H9 (cell line): ENCODE data around the gene WNT2. TPM values are rescaled to one million over a fixed set of nuclear protein-coding genes. Genes with fewer than 3 reads are reported as not detected.
"Not testable (repeated sequence)": the region's sequence is repeated elsewhere in the genome, so short reads cannot be mapped to it uniquely, and the experiment has no call there.

ENCODE experiments used
- DNase-seq: peaks from one replicate; pipeline ENCODE4 v3.0.0-alpha.2; 2017
- H2AFZ ChIP-seq: one replicate; pipeline ENCODE4 v1.6.1; 2013; ENCODE audit warnings: mild to moderate bottlenecking, low read length, control low read depth, moderate library complexity
- H2AK5ac ChIP-seq: 2 replicates; pipeline ENCODE4 v1.6.1; 2013; ENCODE audit warnings: low read length, control low read depth, mixed read lengths; ENCODE audit not compliant: insufficient read length
- H2BK120ac ChIP-seq: one replicate; pipeline ENCODE4 v1.6.1; 2013; ENCODE audit warnings: low read depth, mild to moderate bottlenecking, low read length, control low read depth, inconsistent platforms; ENCODE audit not compliant: poor library complexity, severe bottlenecking
- H2BK12ac ChIP-seq: 2 replicates; pipeline ENCODE4 v1.6.1; 2013; ENCODE audit warnings: low read length, control low read depth, mixed read lengths, low read depth; ENCODE audit not compliant: insufficient read length
- H2BK15ac ChIP-seq: 2 replicates; pipeline ENCODE4 v1.6.1; 2013; ENCODE audit warnings: low read depth, low read length, control low read depth
- H2BK20ac ChIP-seq: one replicate; pipeline ENCODE4 v1.6.1; 2013; ENCODE audit warnings: low read depth, mild to moderate bottlenecking, low read length, control low read depth, inconsistent platforms; ENCODE audit not compliant: poor library complexity, severe bottlenecking
- H2BK5ac ChIP-seq: 2 replicates; pipeline ENCODE4 v1.6.1; 2013; ENCODE audit warnings: low read length, control low read depth, mixed read lengths; ENCODE audit not compliant: insufficient read length
- H3K14ac ChIP-seq: 2 replicates; pipeline ENCODE4 v1.6.1; 2013; ENCODE audit warnings: low read length, control low read depth; ENCODE audit not compliant: insufficient read depth
- H3K18ac ChIP-seq: 2 replicates; pipeline ENCODE4 v1.6.1; 2013; ENCODE audit warnings: low read depth, mild to moderate bottlenecking, mixed read lengths, low read length, control low read depth; ENCODE audit not compliant: insufficient read length
- H3K23ac ChIP-seq: 2 replicates; pipeline ENCODE4 v1.6.1; 2013; ENCODE audit warnings: low read length, control low read depth, mixed read lengths, low read depth; ENCODE audit not compliant: insufficient read length
- H3K23me2 ChIP-seq: 2 replicates; pipeline ENCODE4 v1.6.1; 2013; ENCODE audit warnings: low read depth, mild to moderate bottlenecking, mixed read lengths, low read length, control low read depth; ENCODE audit not compliant: insufficient read length, poor library complexity, severe bottlenecking
- H3K27ac ChIP-seq: 2 replicates; pipeline ENCODE4 v1.5.1; 2013; ENCODE audit warnings: low read length, control low read depth, mixed read lengths, low read depth; ENCODE audit not compliant: insufficient read length
- H3K27me3 ChIP-seq: 2 replicates; pipeline ENCODE4 v1.6.1; 2013; ENCODE audit warnings: low read length, control low read depth, inconsistent platforms; ENCODE audit not compliant: insufficient read depth
- H3K4ac ChIP-seq: 2 replicates; pipeline ENCODE4 v1.6.1; 2013; ENCODE audit warnings: low read depth, mild to moderate bottlenecking, control low read depth, inconsistent platforms, low read length, moderate library complexity
- H3K4me1 ChIP-seq: 2 replicates; pipeline ENCODE4 v1.6.1; 2013; ENCODE audit warnings: low read length, control low read depth, inconsistent platforms; ENCODE audit not compliant: insufficient read depth
- H3K4me2 ChIP-seq: 2 replicates; pipeline ENCODE4 v1.6.1; 2013; ENCODE audit warnings: low read length, control low read depth, mixed read lengths; ENCODE audit not compliant: insufficient read length, insufficient read depth
- H3K56ac ChIP-seq: 2 replicates; pipeline ENCODE4 v1.6.1; 2013; ENCODE audit warnings: low read depth, mild to moderate bottlenecking, mixed read lengths, low read length, control low read depth; ENCODE audit not compliant: insufficient read length
- H3K79me1 ChIP-seq: 2 replicates; pipeline ENCODE4 v1.6.1; 2013; ENCODE audit warnings: low read depth, mild to moderate bottlenecking, moderate library complexity, low read length, control low read depth, inconsistent platforms; ENCODE audit not compliant: insufficient read depth, poor library complexity, severe bottlenecking
- H3K79me2 ChIP-seq: 2 replicates; pipeline ENCODE4 v1.6.1; 2013; ENCODE audit warnings: low read length, control low read depth, inconsistent platforms; ENCODE audit not compliant: insufficient read depth
- H3K9ac ChIP-seq: 2 replicates; pipeline ENCODE4 v1.6.1; 2013; ENCODE audit warnings: low read length, control low read depth, mixed read lengths; ENCODE audit not compliant: insufficient read length; ENCODE audit errors: extremely low read depth
- H3K9me3 ChIP-seq: one replicate; pipeline ENCODE4 v1.6.1; 2013; ENCODE audit warnings: low read depth, low read length, inconsistent platforms; ENCODE audit not compliant: control insufficient read depth
- H3T11ph ChIP-seq: one replicate; pipeline ENCODE4 v1.6.1; 2013; ENCODE audit warnings: mild to moderate bottlenecking, low read length, control low read depth, inconsistent platforms
- H4K20me1 ChIP-seq: one replicate; pipeline ENCODE4 v1.6.1; 2013; ENCODE audit not compliant: control insufficient read depth, insufficient read length, insufficient read depth
- H4K5ac ChIP-seq: 2 replicates; pipeline ENCODE4 v1.6.1; 2013; ENCODE audit warnings: low read depth, mild to moderate bottlenecking, mixed read lengths, low read length, control low read depth; ENCODE audit not compliant: insufficient read length
- H4K8ac ChIP-seq: replicated peaks from 2 replicates; pipeline ENCODE4 v1.6.1; 2013; ENCODE audit warnings: low read length, control low read depth, mixed read lengths, low read depth; ENCODE audit not compliant: insufficient read length
- H4K91ac ChIP-seq: 2 replicates; pipeline ENCODE4 v1.6.1; 2013; ENCODE audit warnings: low read depth, mild to moderate bottlenecking, moderate library complexity, mixed read lengths, low read length, control low read depth; ENCODE audit not compliant: insufficient read length
- H3K27ac Mint-ChIP-seq, 3 experiments: 2 replicates in 2 of 3; 3 replicates in 1 of 3; pipeline ENCODE4 v1.8.0; 2020 to 2021; ENCODE audit warnings: mixed read lengths in 3 of 3, mild to moderate bottlenecking in 1 of 3, moderate library complexity in 1 of 3
- H3K27me3 Mint-ChIP-seq: 2 replicates; pipeline ENCODE4 v1.8.0; 2021; ENCODE audit warnings: low read depth, mild to moderate bottlenecking, moderate library complexity, mixed read lengths
- H3K36me3 Mint-ChIP-seq, 3 experiments: 2 replicates in 2 of 3; 3 replicates in 1 of 3; pipeline ENCODE4 v1.8.0; 2020 to 2021; ENCODE audit warnings: low read depth in 3 of 3, mixed read lengths in 3 of 3; ENCODE audit not compliant: insufficient read depth in 1 of 3
- H3K4me1 Mint-ChIP-seq, 2 experiments: 2 replicates each; pipeline ENCODE4 v1.8.0; 2020; ENCODE audit warnings: mixed read lengths in 2 of 2
- H3K4me3 Mint-ChIP-seq, 2 experiments: 2 replicates in 1 of 2; 3 replicates in 1 of 2; pipeline ENCODE4 v1.8.0; 2020 to 2021; ENCODE audit warnings: mild to moderate bottlenecking in 2 of 2, mixed read lengths in 2 of 2, moderate library complexity in 1 of 2
- H3K9me3 Mint-ChIP-seq, 2 experiments: 2 replicates in 1 of 2; 3 replicates in 1 of 2; pipeline ENCODE4 v1.8.0; 2020; ENCODE audit warnings: mild to moderate bottlenecking in 2 of 2, mixed read lengths in 2 of 2, moderate library complexity in 1 of 2
- WGBS: extraction: QIAGEN DNeasy Blood & Tissue Kit; methylation state at CpG from one replicate; pipeline ENCODE4 v1.1.7; 2013; ENCODE audit warnings: missing lambda C conversion rate, low lambda C conversion rate, mixed read lengths; ENCODE audit not compliant: insufficient read length; ENCODE audit errors: extremely low coverage; 5-methylcytosine and 5-hydroxymethylcytosine counted together
- total RNA-seq: library from RNA; stranded (reverse); gene quantifications from 2 replicates; pipeline ENCODE4 v1.2.1, GENCODE V29; 2021
- TF ChIP-seq, protein P1 (sequence below): fragments of 200-600 bp; sonication (generic); conservative IDR thresholded peaks from 3 replicates; pipeline ENCODE4 v1.8.0; 2021; ENCODE audit warnings: antibody characterized with exemption, mild to moderate bottlenecking

WNT2 gene
- total RNA-seq, 1 experiment from 2014 or later, result not detected

DNA sequence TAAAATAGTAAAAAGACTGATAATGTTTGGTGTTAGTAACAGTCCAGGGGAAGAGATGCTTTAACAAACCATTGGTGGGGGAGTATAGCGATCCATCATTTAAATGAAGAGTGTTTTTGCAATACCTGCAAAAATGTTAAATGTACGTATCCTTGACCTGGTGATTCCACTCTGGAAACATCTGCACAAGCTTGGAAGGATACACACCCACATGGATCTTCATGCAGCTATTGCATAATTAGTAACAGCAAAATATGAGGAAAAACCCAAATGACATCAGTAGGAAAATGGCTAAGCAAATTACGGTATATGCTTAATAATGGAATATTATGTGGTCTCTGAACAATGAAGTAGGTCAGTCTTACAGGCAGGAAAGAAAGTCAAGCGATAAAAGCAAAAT is 20.5 kb downstream of the WNT2 start:
- Histone ChIP-seq H2AFZ (no peak overlapping the region), H3K23ac (no peak overlapping the region), H4K20me1 (no peaks in the 10 kb centered on the region), H2BK12ac (no peak overlapping the region), H3K4me1 (peaks cover 5% of the 10 kb centered on the region; the same call in 1 of the 2 replicates), H3K18ac (no peak overlapping the region), H3T11ph (no peak overlapping the region), H3K9ac (no peak overlapping the region), H2BK15ac (no peak overlapping the region), H3K27me3 (no peaks in the 10 kb centered on the region), H3K79me2 (no peaks in the 10 kb centered on the region), H3K14ac (no peak overlapping the region), H3K23me2 (no peaks in the 10 kb centered on the region), H2BK120ac (no peak overlapping the region), H4K8ac (no peak overlapping the region), H3K9me3 (no peaks in the 10 kb centered on the region), H2BK5ac (no peak overlapping the region), H3K4ac (no peak overlapping the region), H3K79me1 (no peaks in the 10 kb centered on the region), H3K56ac (no peak overlapping the region), H4K5ac (no peak overlapping the region), H2AK5ac (no peak overlapping the region), H3K27ac (no peak overlapping the region), H4K91ac (no peak overlapping the region), H3K4me2 (no peak overlapping the region), H2BK20ac (no peak overlapping the region)
- Mint-ChIP-seq H3K27ac (no peak overlapping the region), H3K4me1 (peaks cover 7 to 8% of the 10 kb centered on the region in 2 experiments), H3K36me3 (no peaks in the 10 kb centered on the region; a peak in 2 of 7 replicates), H3K9me3 (peaks cover 0 to 4% of the 10 kb centered on the region in 2 experiments; a peak in 2 of 5 replicates), H3K27me3 (no peaks in the 10 kb centered on the region), H3K4me3 (no peak overlapping the region)
- DNase-seq, result no peak
- TF ChIP-seq, protein P1, sequence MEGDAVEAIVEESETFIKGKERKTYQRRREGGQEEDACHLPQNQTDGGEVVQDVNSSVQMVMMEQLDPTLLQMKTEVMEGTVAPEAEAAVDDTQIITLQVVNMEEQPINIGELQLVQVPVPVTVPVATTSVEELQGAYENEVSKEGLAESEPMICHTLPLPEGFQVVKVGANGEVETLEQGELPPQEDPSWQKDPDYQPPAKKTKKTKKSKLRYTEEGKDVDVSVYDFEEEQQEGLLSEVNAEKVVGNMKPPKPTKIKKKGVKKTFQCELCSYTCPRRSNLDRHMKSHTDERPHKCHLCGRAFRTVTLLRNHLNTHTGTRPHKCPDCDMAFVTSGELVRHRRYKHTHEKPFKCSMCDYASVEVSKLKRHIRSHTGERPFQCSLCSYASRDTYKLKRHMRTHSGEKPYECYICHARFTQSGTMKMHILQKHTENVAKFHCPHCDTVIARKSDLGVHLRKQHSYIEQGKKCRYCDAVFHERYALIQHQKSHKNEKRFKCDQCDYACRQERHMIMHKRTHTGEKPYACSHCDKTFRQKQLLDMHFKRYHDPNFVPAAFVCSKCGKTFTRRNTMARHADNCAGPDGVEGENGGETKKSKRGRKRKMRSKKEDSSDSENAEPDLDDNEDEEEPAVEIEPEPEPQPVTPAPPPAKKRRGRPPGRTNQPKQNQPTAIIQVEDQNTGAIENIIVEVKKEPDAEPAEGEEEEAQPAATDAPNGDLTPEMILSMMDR, result no peak
- WGBS, result no CpG with 5 or more reads among the region's 4 CpGs

- no CpG with 5 or more reads among the region's 5 CpGs for WGBS
- H4K91ac ChIP-seq, result not testable (repeated sequence)
Measured at GRCh38 chr7:117300506-117300905, 22.4 kb downstream of the WNT2 start.

More at GRCh38 chr7:117300506-117300905, 22.4 kb downstream of the WNT2 start:
- not testable (repeated sequence) for H3T11ph ChIP-seq, H2AK5ac ChIP-seq, H2BK20ac ChIP-seq, H3K56ac ChIP-seq, H3K4me1 Mint-ChIP-seq, H3K27ac Mint-ChIP-seq, H3K79me1 ChIP-seq, H2AFZ ChIP-seq, H2BK5ac ChIP-seq, H4K5ac ChIP-seq, H3K27ac ChIP-seq, H3K14ac ChIP-seq, H3K4me1 ChIP-seq, H3K18ac ChIP-seq, H3K4me3 Mint-ChIP-seq, H4K20me1 ChIP-seq, H3K9me3 Mint-ChIP-seq, H2BK12ac ChIP-seq, H2BK120ac ChIP-seq, H3K4me2 ChIP-seq, H3K23ac ChIP-seq, H4K8ac ChIP-seq, H3K4ac ChIP-seq, H3K36me3 Mint-ChIP-seq, H3K79me2 ChIP-seq, H3K27me3 ChIP-seq, H3K27me3 Mint-ChIP-seq, H3K9ac ChIP-seq, H3K23me2 ChIP-seq, DNase-seq, H3K9me3 ChIP-seq, H2BK15ac ChIP-seq
